Aorta (tissue), 5 donors: ENCODE measurements around the gene PTPRO. TPM values are rescaled to one million over a fixed set of nuclear protein-coding genes. Genes with fewer than 3 reads are reported as not detected.

Experiments used
- ATAC-seq: fragments of 200-7000 bp; cut with Tn5 transposase; one replicate; pipeline ENCODE4 v1.9.1; 2022; ENCODE audit warnings: moderate library complexity; ENCODE audit not compliant: low FRiP score
- DNase-seq, 2 donors: peaks; one replicate each; pipeline ENCODE4 v3.0.0-alpha.2; 2020
- H3K27ac ChIP-seq, 2 donors: one replicate each; pipeline ENCODE4 v1.5.1; 2013; ENCODE audit warnings: low read length in 2 of 2, mild to moderate bottlenecking in 2 of 2, moderate library complexity in 2 of 2, control low read depth in 1 of 2, inconsistent platforms in 1 of 2, low read depth in 1 of 2
- H3K27me3 ChIP-seq, 2 donors: one replicate each; pipeline ENCODE4 v1.6.1; 2013; ENCODE audit warnings: control low read depth in 1 of 2, low read length in 1 of 2, mild to moderate bottlenecking in 1 of 2, moderate library complexity in 1 of 2; ENCODE audit not compliant: insufficient read depth in 2 of 2, control insufficient read depth in 1 of 2
- H3K36me3 ChIP-seq, 2 donors: one replicate each; pipeline ENCODE4 v1.6.1; 2013; ENCODE audit warnings: control low read depth in 1 of 2, low read length in 1 of 2, mild to moderate bottlenecking in 1 of 2; ENCODE audit not compliant: insufficient read depth in 2 of 2, control insufficient read depth in 1 of 2
- H3K4me1 ChIP-seq, 2 donors: one replicate each; pipeline ENCODE4 v1.6.1; 2013; ENCODE audit warnings: low read length in 2 of 2, control low read depth in 1 of 2, mild to moderate bottlenecking in 1 of 2, moderate library complexity in 1 of 2; ENCODE audit not compliant: insufficient read depth in 2 of 2, control insufficient read depth in 1 of 2
- H3K4me3 ChIP-seq, 2 donors: one replicate each; pipeline ENCODE4 v1.5.1; 2013; ENCODE audit warnings: low read length in 2 of 2, control low read depth in 1 of 2, mild to moderate bottlenecking in 1 of 2
- H3K9me3 ChIP-seq: one replicate; pipeline ENCODE4 v1.6.1; 2013; ENCODE audit warnings: mild to moderate bottlenecking, low read length; ENCODE audit not compliant: control insufficient read depth
- WGBS, 2 donors: extraction: QIAGEN DNeasy Blood & Tissue Kit; methylation state at CpG; one replicate each; pipeline ENCODE4 v1.1.7; 2013; 5-methylcytosine and 5-hydroxymethylcytosine counted together
- intact Hi-C, 2 donors: fragments of 100-400 bp; cut with DNase I; formaldehyde crosslinking; loops; one replicate each; pipeline versions ENCODE4 v1.14.2 to v1.15.0; 2022
- polyA plus RNA-seq, 2 donors: library from polyadenylated mRNA; stranded (reverse); fragments of 200-250 nt; gene quantifications; one replicate each; pipeline ENCODE4 v1.2.3, GENCODE V29; 2013
- total RNA-seq, 2 donors: library from RNA; stranded (reverse); fragmentation: NEBNext Ultra II Directional; extraction: Animal tissue kit (Norgen Biotek cat#: 25700); gene quantifications; one replicate each; pipeline ENCODE4 v1.2.1, GENCODE V29; 2021
- donor health status: healthy with polysubstance abuse.
- donor health status: Bipolar disorder and iron deficiency.
- donor health status: DM: no; HTN: no; CAD: no.
- donor health status: DM: no; HTN: no; CAD: no.
- donor health status: DM: yes; HTN: yes; CAD: no.

Gene PTPRO
- total and polyA plus RNA-seq, 4 donors: 5.4 to 16.1 (median 9.9) TPM

DNA sequence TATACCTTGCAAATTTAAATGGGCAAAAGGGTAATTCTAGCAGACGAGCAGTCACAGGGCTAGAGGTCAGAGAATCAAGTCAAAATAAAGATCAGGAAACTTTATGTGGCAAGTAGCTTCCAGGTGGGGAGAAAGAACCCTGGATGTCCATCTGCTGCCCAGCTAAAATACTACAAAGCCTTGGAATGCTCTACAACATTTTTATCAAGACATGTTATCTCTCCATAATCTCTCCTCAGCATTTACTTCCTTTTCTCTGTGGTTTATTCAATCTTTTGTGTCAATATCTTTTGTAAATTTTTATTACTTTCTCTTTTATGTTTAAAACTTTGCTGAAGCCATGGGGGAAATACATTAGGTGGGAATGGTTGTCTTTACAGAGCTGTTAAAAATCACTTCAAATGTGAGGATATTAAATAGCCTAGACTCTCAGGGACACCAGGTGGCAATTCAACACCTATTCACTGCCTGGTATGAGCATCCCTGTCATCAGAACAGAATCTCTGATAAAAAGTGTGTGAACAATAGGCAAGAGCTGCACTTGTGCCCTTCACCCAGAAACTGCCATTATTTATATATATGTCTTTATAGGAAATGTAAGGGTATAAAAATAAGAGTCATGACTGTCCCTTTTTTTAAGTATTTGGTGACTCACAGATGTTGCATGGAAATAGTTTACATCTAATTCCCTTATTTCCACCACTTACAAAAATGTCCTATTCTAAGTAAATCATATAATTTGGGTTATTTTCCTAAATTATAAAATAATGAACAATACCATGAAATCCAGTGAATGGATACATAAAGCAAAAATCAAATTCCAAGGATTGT is 314.0 kb downstream of the PTPRO start:
- Histone ChIP-seq H3K36me3 (peaks cover 0 to 6% of the 10 kb centered on the region in 2 donors), H3K27me3 (no peaks in the 10 kb centered on the region), H3K4me3 (no peak overlapping the region), H3K9me3 (no peaks in the 10 kb centered on the region), H3K4me1 (peaks cover 2 to 3% of the 10 kb centered on the region in 2 donors), H3K27ac (no peak overlapping the region)
- intact Hi-C loops: loop anchor here in 1 of 2 donors (5.0 kb wide), 1 partner anchor 216 kb away; no protein-coding TSS in a partner anchor
- no peak for DNase-seq
- ATAC-seq: no peak
- 91 to 97% methylated on average over 1 of the region's 1 CpG for WGBS, 2 donors

DNA sequence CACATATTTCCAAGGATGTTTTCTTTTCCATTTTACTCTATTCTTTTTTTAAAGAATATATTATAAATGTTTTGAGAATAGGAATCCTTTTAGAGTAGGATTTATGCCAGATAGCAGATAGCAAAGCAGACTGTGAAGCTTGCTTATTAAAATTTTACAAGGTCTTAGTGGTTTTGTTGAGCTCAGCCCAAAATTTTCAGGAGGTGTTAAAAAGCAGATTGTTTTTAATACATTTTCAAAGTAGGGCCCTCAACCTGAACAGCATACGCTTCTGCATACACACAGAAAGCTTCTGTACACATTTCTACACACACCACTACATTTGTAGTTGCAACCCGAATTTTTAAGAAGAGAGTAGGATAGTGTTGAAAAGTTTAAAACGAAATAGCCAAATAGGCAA is 315.9 kb downstream of the PTPRO start:
- H3K27ac ChIP-seq: no peak overlapping the region
- H3K36me3 ChIP-seq: peaks cover 0 to 6% of the 10 kb centered on the region in 2 donors
- intact Hi-C loops: loop anchor here in 1 of 2 donors (5.0 kb wide), 1 partner anchor 214 kb away; no protein-coding TSS in a partner anchor
- no peak for DNase-seq
- ATAC-seq: no peak
- peaks cover 2 to 3% of the 10 kb centered on the region in 2 donors for H3K4me1 ChIP-seq
- H3K4me3 ChIP-seq: no peak overlapping the region
- H3K9me3 ChIP-seq: no peaks in the 10 kb centered on the region
- H3K27me3 ChIP-seq: no peaks in the 10 kb centered on the region
- WGBS, 2 donors: 61 to 64% methylated on average over 3 of the region's 3 CpGs

DNA sequence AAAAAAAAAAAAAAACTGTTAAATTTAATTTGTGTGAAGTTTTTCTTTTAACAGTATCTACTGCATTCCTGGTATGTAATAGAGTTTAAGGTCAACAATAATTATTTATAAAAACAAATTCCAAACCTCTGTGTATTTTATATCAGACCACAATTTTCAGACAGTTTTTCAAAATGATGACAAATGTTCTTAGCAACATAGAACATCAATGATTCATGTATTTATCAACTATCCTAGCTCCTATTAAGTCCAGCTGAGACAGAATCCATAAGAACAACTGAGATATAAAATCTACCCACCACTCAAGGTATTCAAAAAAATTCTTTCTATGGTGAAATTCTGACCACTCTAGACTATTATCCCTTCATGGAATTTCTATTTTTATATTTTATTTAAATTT is 322.4 kb downstream of the PTPRO start:
- Histone ChIP-seq H3K27ac (no peak overlapping the region), H3K36me3 (peaks cover 0 to 3% of the 10 kb centered on the region in 2 donors), H3K27me3 (no peaks in the 10 kb centered on the region), H3K4me1 (no peaks in the 10 kb centered on the region), H3K4me3 (no peak overlapping the region), H3K9me3 (no peaks in the 10 kb centered on the region)
- intact Hi-C loops: loop anchor here in 1 of 2 donors (5.0 kb wide), 1 partner anchor 43 kb away; no protein-coding TSS in a partner anchor
- ATAC-seq: no peak
- no peak for DNase-seq

- Histone ChIP-seq H3K27ac (no peak overlapping the region), H3K36me3 (no peaks in the 10 kb centered on the region), H3K9me3 (no peaks in the 10 kb centered on the region), H3K4me1 (no peaks in the 10 kb centered on the region), H3K4me3 (no peak overlapping the region), H3K27me3 (no peaks in the 10 kb centered on the region)
- ATAC-seq: no peak
- 0% methylated on average over 1 of the region's 1 CpG for WGBS, 2 donors
- DNase-seq: no peak
- intact Hi-C loops: no loop called here
Measured at GRCh38 chr12:15646581-15646980, 324.3 kb downstream of the PTPRO start.

Other genes with a start within 250 kb of the PTPRO start
- 10 to 100 TPM; 70.5 to 77.3 TPM for gene RERG, start 101.1 kb upstream of the PTPRO start, total RNA-seq
- 100 to 1,000 TPM in 1 of 2 donors, 10 to 100 TPM in 1; 66.9 to 124 TPM for gene RERG, start 101.1 kb upstream of the PTPRO start, polyA plus RNA-seq